Nephron progenitor cell (in vitro differentiated cells): ENCODE results near the gene IDNK.
A peak's percentile ranks its signal among the peaks of the same experiment; 100 is the strongest.

ENCODE experiments used
- DNase-seq: peaks from one replicate; pipeline ENCODE4 v3.0.0; 2021
- H3K27ac Mint-ChIP-seq: 2 replicates; pipeline ENCODE4 v1.8.0; 2021; ENCODE audit warnings: mild to moderate bottlenecking, moderate library complexity, mixed read lengths
- H3K27me3 Mint-ChIP-seq: 2 replicates; pipeline ENCODE4 v1.8.0; 2021; ENCODE audit warnings: mild to moderate bottlenecking, low read depth, mixed read lengths; ENCODE audit not compliant: poor library complexity
- H3K36me3 Mint-ChIP-seq: 2 replicates; pipeline ENCODE4 v1.8.0; 2021; ENCODE audit warnings: low read depth, mixed read lengths
- H3K4me1 Mint-ChIP-seq: 2 replicates; pipeline ENCODE4 v1.8.0; 2021; ENCODE audit warnings: mixed read lengths
- H3K4me3 Mint-ChIP-seq: 2 replicates; pipeline ENCODE4 v1.8.0; 2021; ENCODE audit warnings: mild to moderate bottlenecking, moderate library complexity, mixed read lengths
- H3K9me3 Mint-ChIP-seq: 2 replicates; pipeline ENCODE4 v1.8.0; 2021; ENCODE audit warnings: mild to moderate bottlenecking, moderate library complexity, mixed read lengths
- TF ChIP-seq, protein P1 (sequence below): fragments of 200-600 bp; sonication (generic); IDR thresholded peaks from 2 replicates; pipeline ENCODE4 v1.5.0; 2021; ENCODE audit warnings: antibody characterized with exemption

IDNK gene

DNA sequence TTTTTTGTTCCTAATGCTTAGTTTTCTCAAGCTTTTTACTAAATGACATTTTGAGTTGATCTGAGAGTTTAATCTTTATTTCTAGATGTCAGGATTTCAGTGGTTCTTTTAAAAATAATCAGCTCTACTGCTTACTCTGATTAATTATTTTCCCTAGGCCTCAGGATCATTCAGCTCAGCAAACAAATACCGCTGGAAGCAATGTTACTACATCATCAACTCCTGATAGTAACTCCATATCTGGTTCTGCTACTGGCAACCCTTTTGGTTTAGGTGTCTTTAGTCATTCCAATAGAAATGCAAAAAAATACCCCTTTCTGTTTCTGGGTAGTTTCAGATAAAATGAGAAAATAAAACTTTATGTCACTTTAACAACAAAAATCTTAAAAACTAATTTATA, 5.6 kb upstream of the IDNK start:
- H3K27ac Mint-ChIP-seq: no peak overlapping the region
- H3K4me1 Mint-ChIP-seq: peaks cover 8% of the 10 kb centered on the region
- no peak overlapping the region for H3K4me3 Mint-ChIP-seq
- TF ChIP-seq, protein P1, sequence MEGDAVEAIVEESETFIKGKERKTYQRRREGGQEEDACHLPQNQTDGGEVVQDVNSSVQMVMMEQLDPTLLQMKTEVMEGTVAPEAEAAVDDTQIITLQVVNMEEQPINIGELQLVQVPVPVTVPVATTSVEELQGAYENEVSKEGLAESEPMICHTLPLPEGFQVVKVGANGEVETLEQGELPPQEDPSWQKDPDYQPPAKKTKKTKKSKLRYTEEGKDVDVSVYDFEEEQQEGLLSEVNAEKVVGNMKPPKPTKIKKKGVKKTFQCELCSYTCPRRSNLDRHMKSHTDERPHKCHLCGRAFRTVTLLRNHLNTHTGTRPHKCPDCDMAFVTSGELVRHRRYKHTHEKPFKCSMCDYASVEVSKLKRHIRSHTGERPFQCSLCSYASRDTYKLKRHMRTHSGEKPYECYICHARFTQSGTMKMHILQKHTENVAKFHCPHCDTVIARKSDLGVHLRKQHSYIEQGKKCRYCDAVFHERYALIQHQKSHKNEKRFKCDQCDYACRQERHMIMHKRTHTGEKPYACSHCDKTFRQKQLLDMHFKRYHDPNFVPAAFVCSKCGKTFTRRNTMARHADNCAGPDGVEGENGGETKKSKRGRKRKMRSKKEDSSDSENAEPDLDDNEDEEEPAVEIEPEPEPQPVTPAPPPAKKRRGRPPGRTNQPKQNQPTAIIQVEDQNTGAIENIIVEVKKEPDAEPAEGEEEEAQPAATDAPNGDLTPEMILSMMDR: no peak
- H3K9me3 Mint-ChIP-seq: no peaks in the 10 kb centered on the region
- no peaks in the 10 kb centered on the region for H3K36me3 Mint-ChIP-seq
- no peak for DNase-seq
- peaks cover 11% of the 10 kb centered on the region for H3K27me3 Mint-ChIP-seq

DNA sequence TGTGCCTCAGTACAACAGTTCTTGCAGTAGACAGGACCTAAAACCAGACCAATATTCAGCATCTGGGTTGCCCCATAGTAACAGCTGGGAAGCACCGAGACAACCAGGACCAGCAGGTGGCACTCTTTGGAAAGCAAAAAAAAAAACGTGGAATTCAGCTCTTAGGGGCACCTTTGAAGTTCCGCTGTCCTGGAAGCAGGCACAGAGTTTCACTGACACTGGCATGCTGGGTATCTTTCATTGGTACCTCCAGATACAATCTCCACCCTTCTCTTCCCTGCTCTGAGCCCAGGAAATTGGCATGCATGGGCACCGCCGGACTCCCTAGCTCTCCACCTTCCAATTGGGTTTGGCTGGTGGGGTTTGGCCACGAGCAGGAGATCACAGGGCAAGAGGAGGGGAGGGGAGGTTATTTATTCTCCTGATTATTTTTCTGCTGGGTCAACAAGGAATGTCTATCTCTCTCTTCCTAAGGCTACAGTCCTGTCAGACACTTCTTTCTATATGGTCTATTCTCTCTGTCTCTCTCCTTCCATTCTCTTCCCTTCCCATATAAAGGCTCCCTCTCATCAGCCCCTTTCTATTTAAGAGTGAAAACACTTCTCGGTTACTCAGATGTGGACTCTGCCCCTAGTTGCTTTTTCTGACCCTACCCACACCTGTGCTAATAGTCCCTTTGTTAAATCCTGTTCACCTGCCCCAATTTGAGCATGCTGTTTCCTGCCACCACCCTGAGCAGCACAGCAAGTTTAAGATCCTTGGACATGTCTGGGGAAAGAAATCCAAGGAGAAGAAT, 1.9 kb upstream of the IDNK start:
- Mint-ChIP-seq H3K9me3 (no peaks in the 10 kb centered on the region), H3K4me3 (peak overlapping the region; percentile 48), H3K36me3 (peaks cover 4% of the 10 kb centered on the region), H3K27ac (no peak overlapping the region), H3K27me3 (peaks cover 9% of the 10 kb centered on the region), H3K4me1 (peaks cover 24% of the 10 kb centered on the region)
- TF ChIP-seq, protein P1: peak; percentile 59
- peak; percentile 35 for DNase-seq

GRCh38 chr9:83622433-83622938, 457 bp upstream of the IDNK start:
- H3K27ac Mint-ChIP-seq: no peak overlapping the region
- no peak for DNase-seq
- peaks cover 9% of the 10 kb centered on the region for H3K27me3 Mint-ChIP-seq

GRCh38 chr9:83623679-83624076, 735 bp downstream of the IDNK start:
- no peak overlapping the region for H3K27ac Mint-ChIP-seq
- peaks cover 13% of the 10 kb centered on the region for H3K36me3 Mint-ChIP-seq
- H3K4me1 Mint-ChIP-seq: peaks cover 24% of the 10 kb centered on the region
- H3K27me3 Mint-ChIP-seq: peaks cover 9% of the 10 kb centered on the region
- H3K9me3 Mint-ChIP-seq: no peaks in the 10 kb centered on the region
- TF ChIP-seq, protein P1: no peak
- DNase-seq: no peak
- peak overlapping the region; percentile 87 for H3K4me3 Mint-ChIP-seq

More at GRCh38 chr9:83622433-83622938, 457 bp upstream of the IDNK start:
- peaks cover 24% of the 10 kb centered on the region for H3K4me1 Mint-ChIP-seq
- no peaks in the 10 kb centered on the region for H3K9me3 Mint-ChIP-seq
- TF ChIP-seq, protein P1: no peak
- peaks cover 9% of the 10 kb centered on the region for H3K36me3 Mint-ChIP-seq
- H3K4me3 Mint-ChIP-seq: peak overlapping the region; percentile 87

DNA sequence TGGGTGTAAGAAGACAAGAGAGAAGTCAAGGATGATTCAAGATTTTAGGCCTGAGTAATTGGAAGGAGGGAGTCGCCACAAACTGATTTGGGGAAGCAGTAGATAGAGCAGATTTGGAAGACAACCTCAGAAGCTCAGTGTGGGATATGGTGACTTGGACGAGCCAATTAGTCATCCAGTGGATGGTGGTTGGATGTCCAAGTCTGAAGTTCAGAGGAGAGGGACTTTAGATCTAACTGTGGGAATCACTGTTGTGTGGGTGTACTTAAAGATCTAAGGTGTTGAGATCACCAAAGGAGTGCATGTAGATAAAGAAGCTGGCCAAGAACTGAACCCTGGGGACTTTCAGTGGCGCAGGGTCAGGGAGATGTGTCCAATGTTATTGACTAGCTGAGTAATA, 2.2 kb downstream of the IDNK start:
- peaks cover 18% of the 10 kb centered on the region for H3K36me3 Mint-ChIP-seq
- DNase-seq: no peak
- H3K27ac Mint-ChIP-seq: no peak overlapping the region
- no peaks in the 10 kb centered on the region for H3K9me3 Mint-ChIP-seq
- TF ChIP-seq, protein P1: no peak
- peaks cover 24% of the 10 kb centered on the region for H3K4me1 Mint-ChIP-seq
- no peak overlapping the region for H3K4me3 Mint-ChIP-seq
- peaks cover 4% of the 10 kb centered on the region for H3K27me3 Mint-ChIP-seq

GRCh38 chr9:83628540-83628939, 5.6 kb downstream of the IDNK start:
- TF ChIP-seq, protein P1: no peak
- no peaks in the 10 kb centered on the region for H3K9me3 Mint-ChIP-seq
- no peak overlapping the region for H3K4me3 Mint-ChIP-seq
- H3K36me3 Mint-ChIP-seq: peaks cover 30% of the 10 kb centered on the region
- no peak overlapping the region for H3K27ac Mint-ChIP-seq
- DNase-seq: no peak
- peaks cover 4% of the 10 kb centered on the region for H3K27me3 Mint-ChIP-seq
- peaks cover 17% of the 10 kb centered on the region for H3K4me1 Mint-ChIP-seq
